HepG2 (cell line): ENCODE results near the gene DNAL4. TPM values are rescaled to one million over a fixed set of nuclear protein-coding genes. Genes with fewer than 3 reads are reported as not detected.

Source experiments
- HNRNPK ChIP-seq: fragments of 200-400 bp; formaldehyde crosslinking; IDR thresholded peaks from 2 replicates; pipeline ENCODE4 v1.6.1; 2018; ENCODE audit warnings: low read length, low read depth, moderate library complexity, mild to moderate bottlenecking; ENCODE audit not compliant: poor library complexity, severe bottlenecking
- PAX8 ChIP-seq: sonication (generic); formaldehyde crosslinking; IDR thresholded peaks from 2 replicates; pipeline ENCODE4 v1.8.0; 2022; ENCODE audit warnings: mild to moderate bottlenecking, missing genetic modification reagents, borderline replicate concordance
- POLR2A ChIP-seq, 2 experiments: IDR thresholded peaks; 2 replicates each; pipeline ENCODE4 v1.6.1; 2011; ENCODE audit warnings: low read depth in 2 of 2, low read length in 2 of 2, mild to moderate bottlenecking in 1 of 2, moderate library complexity in 1 of 2; ENCODE audit not compliant: insufficient read depth in 1 of 2
- POLR2AphosphoS2 ChIP-seq: IDR thresholded peaks from 2 replicates; pipeline ENCODE4 v1.6.1; 2011; ENCODE audit warnings: low read depth, low read length, improper control_type of control experiment
- STAT5B ChIP-seq: sonication (generic); formaldehyde crosslinking; IDR thresholded peaks from 2 replicates; pipeline ENCODE4 v1.4.0; 2020; ENCODE audit warnings: missing genetic modification reagents
- ZBTB3 ChIP-seq: sonication (generic); formaldehyde crosslinking; IDR thresholded peaks from 2 replicates; pipeline ENCODE4 v1.4.0; 2020; ENCODE audit warnings: low read depth, mild to moderate bottlenecking, moderate library complexity, missing genetic modification reagents, borderline replicate concordance
- ZBTB4 ChIP-seq: sonication (generic); formaldehyde crosslinking; IDR thresholded peaks from 2 replicates; pipeline ENCODE4 v1.4.0; 2020; ENCODE audit warnings: missing genetic modification reagents, mild to moderate bottlenecking, borderline replicate concordance
- ZNF121 ChIP-seq: sonication (generic); formaldehyde crosslinking; IDR thresholded peaks from 2 replicates; pipeline ENCODE4 v1.5.0; 2020; ENCODE audit warnings: mild to moderate bottlenecking, missing genetic modification reagents
- ZNF691 ChIP-seq: sonication (generic); formaldehyde crosslinking; IDR thresholded peaks from 2 replicates; pipeline ENCODE4 v1.4.0; 2020; ENCODE audit warnings: missing genetic modification reagents, low read depth, mild to moderate bottlenecking, borderline replicate concordance
- polyA plus RNA-seq, 8 experiments: library from polyadenylated mRNA; depleted of rRNA in 3 of 8; stranded (reverse) in 7 of 8; unstranded in 1 of 8; fragments of >200 nt; fragmentation: Illumina TruSeq in 4 of 8; extraction: Trizol in 4 of 8; gene quantifications; 2 replicates each; pipeline versions ENCODE4 v1.2.1 to v1.2.3, GENCODE V29; 2011 to 2016; ENCODE audit warnings: low read depth in 4 of 8, missing spikeins in 1 of 8, mixed read lengths in 1 of 8; ENCODE audit not compliant: insufficient read depth in 1 of 8
- total RNA-seq, 5 experiments: library from RNA; depleted of rRNA; stranded (reverse); fragments of >200 nt; fragmentation: Illumina TruSeq; extraction: Trizol; gene quantifications; 2 replicates each; pipeline ENCODE4 v1.2.3, GENCODE V29; 2016; ENCODE audit warnings: low read depth in 1 of 5

Gene DNAL4
- total and polyA plus RNA-seq, 2 of the 13 experiments (the other 11 are each of a cell fraction or from before 2014, with no cell fraction given) = 8.0 to 10.7 TPM

GRCh38 chr22:38733724-38734381, 60.1 kb downstream of the DNAL4 start (continued):
- 0 out of 2 replicates have a peak, but pooled peaks have one; percentile 37 for TF ChIP-seq ZBTB4
- TF ChIP-seq HNRNPK = no peak
- no peak for TF ChIP-seq ZNF121
- no peak for TF ChIP-seq STAT5B (CRISPR knock-in tag)
- peak in 1 of 2 experiments; percentile 48; a peak in 2 of 4 replicates for TF ChIP-seq POLR2A (IDR thresholded peaks at IDR 0.05; ENCODE audit: insufficient read depth in 1 of 2, low read depth in 2 of 2, low read length in 2 of 2)
- TF ChIP-seq POLR2AphosphoS2 = 0 out of 2 replicates have a peak, but pooled peaks have one; percentile 29
- no peak for TF ChIP-seq PAX8
- TF ChIP-seq ZNF691 (CRISPR knock-in tag) = no peak
- TF ChIP-seq ZBTB3 = no peak
